IgD-negative memory B cell (primary cell): Measurements from ENCODE around the gene EHBP1L1. TPM values are rescaled to one million over a fixed set of nuclear protein-coding genes. Genes with fewer than 3 reads are reported as not detected.
A peak's percentile ranks its signal among the peaks of the same experiment; 100 is the strongest.

Source experiments
- H3K27ac Mint-ChIP-seq, 3 donors: one replicate each; pipeline ENCODE4 v1.8.0; 2020 to 2022; ENCODE audit warnings: mild to moderate bottlenecking in 3 of 3, mixed read lengths in 3 of 3, moderate library complexity in 1 of 3
- H3K27me3 Mint-ChIP-seq: one replicate; pipeline ENCODE4 v1.8.0; 2021; ENCODE audit warnings: mixed read lengths
- H3K36me3 Mint-ChIP-seq: one replicate; pipeline ENCODE4 v1.8.0; 2020; ENCODE audit warnings: mild to moderate bottlenecking, mixed read lengths
- H3K4me1 Mint-ChIP-seq, 3 donors: one replicate each; pipeline ENCODE4 v1.8.0; 2020 to 2022; ENCODE audit warnings: mixed read lengths in 3 of 3, mild to moderate bottlenecking in 1 of 3
- H3K4me3 Mint-ChIP-seq, 4 donors: one replicate each; pipeline ENCODE4 v1.8.0; 2020 to 2022; ENCODE audit warnings: mild to moderate bottlenecking in 4 of 4, mixed read lengths in 4 of 4, moderate library complexity in 3 of 4
- H3K9me3 Mint-ChIP-seq, 3 donors: one replicate each; pipeline ENCODE4 v1.8.0; 2020 to 2021; ENCODE audit warnings: mixed read lengths in 3 of 3, mild to moderate bottlenecking in 1 of 3
- polyA plus RNA-seq: library from polyadenylated mRNA; unstranded; fragments of 300-500 nt; fragmentation: Illumina TruSeq; gene quantifications from one replicate; pipeline ENCODE4 v1.2.3, GENCODE V29; 2021

EHBP1L1 gene
- polyA plus RNA-seq, 1 donor from 2014 or later: 16.1 TPM

DNA sequence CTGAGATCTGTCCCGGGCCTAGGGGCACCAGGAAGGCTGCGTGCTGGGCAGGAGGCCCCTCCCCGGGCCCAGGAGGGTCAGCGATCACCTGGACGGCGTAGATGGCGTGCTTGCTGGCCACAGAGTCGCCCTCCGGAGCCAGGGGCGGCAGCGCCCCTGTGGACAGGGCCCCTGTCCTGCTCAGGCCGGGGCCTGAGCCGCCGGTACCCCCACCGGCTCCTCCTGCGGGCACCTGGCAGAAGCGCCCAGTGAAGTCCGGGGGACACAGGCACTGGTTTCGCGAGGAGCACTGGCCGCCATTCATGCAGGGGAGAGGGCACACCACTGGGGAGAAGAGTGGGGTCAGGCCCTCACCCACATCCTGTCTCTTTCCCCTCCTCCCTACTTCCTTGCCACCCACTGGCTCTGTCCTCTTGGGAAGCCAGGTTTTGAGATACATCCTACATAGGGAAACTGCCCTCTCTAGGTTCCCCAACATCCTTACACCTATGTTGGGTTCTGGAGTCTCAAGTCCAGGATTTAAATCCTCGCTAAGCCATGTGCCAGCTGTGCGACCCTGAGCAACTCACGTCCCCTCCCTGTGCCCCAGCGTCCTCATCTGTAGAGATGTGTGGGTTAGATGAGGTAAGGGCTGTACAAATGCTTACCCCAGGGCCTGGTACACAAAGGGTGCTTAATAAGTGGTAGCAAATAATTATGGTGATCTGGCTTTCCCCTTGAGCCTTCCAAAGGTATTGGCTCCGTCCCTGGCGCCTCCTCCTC, 21.6 kb upstream of the EHBP1L1 start:
- Mint-ChIP-seq H3K27me3 (no peaks in the 10 kb centered on the region), H3K27ac (peak overlapping the region in 1 of 3 donors; percentile 38), H3K9me3 (no peaks in the 10 kb centered on the region), H3K36me3 (no peaks in the 10 kb centered on the region), H3K4me3 (peak overlapping the region in 3 of 4 donors; percentile 50 to 85 (median 76)), H3K4me1 (peaks cover 10 to 30% (median 22%) of the 10 kb centered on the region in 3 donors)

DNA sequence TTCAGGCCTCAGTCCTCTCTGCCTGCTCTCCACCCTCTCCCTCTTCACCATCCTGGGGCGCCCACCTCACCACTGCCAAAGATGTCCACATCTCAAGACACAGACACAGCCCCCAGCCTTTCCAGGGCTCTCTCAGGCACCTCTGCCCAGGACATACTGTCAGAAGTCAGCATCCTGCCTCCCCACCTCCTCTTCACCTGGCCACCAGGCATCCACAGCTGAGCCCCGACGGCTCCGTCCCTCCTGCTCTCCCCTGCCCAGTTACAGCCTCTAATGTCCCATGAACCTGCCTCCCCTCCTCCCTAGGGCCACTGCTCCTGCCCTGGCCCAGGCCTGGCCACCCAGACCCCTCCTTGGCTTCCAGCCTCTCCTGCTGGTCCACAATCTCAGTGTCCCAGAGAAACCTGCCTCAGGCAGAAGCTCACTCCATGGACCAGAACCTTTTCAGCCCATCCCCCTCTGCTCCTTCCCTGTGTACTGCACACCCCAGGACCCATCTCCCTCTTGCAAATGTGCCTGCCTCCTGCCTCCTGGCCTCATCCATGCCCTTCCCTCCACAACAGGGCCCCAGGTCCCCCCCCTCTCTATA, 20.9 kb upstream of the EHBP1L1 start:
- H3K36me3 Mint-ChIP-seq: no peaks in the 10 kb centered on the region
- peak overlapping the region; percentile 18 to 62 (median 59) for H3K27ac Mint-ChIP-seq
- no peaks in the 10 kb centered on the region for H3K9me3 Mint-ChIP-seq
- H3K4me1 Mint-ChIP-seq: peaks cover 10 to 30% (median 19%) of the 10 kb centered on the region in 3 donors
- H3K27me3 Mint-ChIP-seq: no peaks in the 10 kb centered on the region
- peak overlapping the region in 2 of 4 donors; percentile 26 to 76 for H3K4me3 Mint-ChIP-seq

DNA sequence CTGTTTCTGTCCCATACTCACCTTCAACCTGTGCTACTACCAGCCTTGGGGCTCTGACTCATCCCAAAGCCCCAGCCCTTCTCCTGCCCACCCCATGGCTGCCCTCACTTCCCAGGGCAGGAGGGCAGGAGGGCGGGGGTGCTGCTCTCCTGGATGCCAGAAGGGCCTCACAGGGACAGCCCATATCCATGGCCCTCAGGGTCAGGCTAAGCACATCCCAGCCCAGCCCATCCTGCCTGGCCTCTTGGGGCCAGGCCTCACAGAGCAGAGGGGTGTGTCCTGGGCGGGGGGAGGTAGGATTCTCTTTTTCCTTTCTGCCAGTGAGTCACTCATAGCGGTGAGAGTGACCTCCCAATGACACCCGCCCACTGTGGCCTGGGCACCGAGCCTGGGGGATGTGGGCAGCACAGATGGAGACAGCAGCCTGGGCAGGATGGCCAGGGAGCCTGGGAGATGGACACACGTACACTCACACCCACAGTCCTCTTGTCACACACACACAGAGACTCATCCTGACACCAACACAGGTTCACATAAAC, 20.1 kb upstream of the EHBP1L1 start:
- Mint-ChIP-seq H3K27me3 (no peaks in the 10 kb centered on the region), H3K27ac (peak overlapping the region in 1 of 3 donors; percentile 62), H3K4me1 (peaks cover 10 to 30% (median 20%) of the 10 kb centered on the region in 3 donors), H3K4me3 (peak overlapping the region in 2 of 4 donors; percentile 35 to 57), H3K36me3 (no peaks in the 10 kb centered on the region), H3K9me3 (no peaks in the 10 kb centered on the region)

DNA sequence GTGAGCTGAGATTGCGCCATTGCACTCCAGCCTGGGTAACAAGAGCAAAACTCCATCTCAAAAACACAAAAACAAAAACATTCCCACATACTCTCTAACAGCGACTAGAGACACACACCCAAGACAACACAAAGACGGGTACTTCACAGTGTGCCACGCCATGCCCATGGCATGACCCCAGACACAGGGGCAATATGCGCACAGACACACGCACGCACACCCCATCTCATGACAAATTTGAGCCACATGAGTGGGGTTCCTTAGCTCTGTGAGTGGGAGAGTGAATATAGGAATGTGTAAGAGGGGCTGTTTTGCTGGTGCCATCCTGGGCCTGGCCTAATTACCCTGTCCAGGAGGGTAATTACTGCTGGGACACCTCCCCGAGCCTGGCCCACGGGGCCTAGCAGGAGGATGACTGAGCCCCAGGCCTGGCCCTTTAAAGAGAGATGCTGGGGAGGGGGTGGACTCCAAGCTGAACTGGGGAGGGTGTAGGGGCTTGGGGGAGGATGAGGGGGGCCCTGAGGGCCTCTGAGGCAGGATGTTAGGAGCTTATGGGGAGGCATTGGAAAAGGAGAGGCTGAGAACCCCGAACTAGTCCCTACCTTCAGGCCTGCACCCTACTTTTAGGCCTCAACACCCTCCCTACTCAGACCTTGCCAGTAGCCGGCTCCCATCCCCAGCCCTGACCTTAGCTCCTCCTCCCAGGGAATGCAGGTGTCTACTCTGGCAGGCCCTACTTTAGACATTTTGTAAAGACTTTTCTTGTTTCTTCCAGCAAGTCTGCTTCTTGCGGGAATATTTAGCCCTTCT, 19.2 kb upstream of the EHBP1L1 start:
- no peaks in the 10 kb centered on the region for H3K9me3 Mint-ChIP-seq
- peaks cover 10 to 25% (median 17%) of the 10 kb centered on the region in 3 donors for H3K4me1 Mint-ChIP-seq
- H3K27ac Mint-ChIP-seq: peak overlapping the region; percentile 31 to 96 (median 46)
- H3K27me3 Mint-ChIP-seq: no peaks in the 10 kb centered on the region
- H3K36me3 Mint-ChIP-seq: no peaks in the 10 kb centered on the region
- H3K4me3 Mint-ChIP-seq: peak overlapping the region; percentile 70 to 80 (median 77)

DNA sequence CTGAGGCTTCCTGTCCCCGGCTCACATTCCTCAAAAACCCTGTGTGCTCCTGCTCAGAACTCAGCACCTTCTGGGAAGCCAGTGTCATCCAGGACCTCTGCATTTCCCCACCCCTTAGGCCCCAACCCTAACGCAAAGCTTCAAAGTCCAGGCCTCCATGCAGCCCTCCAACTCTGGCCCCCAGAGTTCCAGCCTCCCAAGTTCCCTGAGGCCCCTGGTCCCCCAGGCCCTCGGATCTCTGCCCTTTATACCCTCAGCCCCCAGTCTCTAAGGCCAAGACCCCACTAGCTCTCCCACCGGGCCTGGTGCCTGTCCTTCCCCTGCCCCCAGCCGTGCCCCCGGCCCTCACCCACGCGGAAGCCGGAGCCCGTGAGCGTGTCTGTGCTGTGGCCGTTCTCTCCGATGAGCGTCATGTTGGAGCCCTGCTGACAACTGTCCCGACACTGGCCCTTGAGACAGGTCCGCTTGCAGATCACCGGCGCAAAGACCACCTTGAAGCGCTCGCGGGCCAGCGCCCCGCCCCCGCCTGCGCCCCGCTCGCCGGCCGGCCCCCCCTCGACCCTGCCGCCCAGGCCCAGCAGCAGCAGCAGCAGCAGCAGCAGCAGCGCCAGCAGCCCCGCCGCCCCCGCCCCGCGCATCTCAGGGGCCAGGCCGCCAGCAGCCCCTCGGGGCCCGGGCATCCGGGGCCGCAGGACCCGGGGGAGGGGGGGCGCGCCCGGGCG, 18.4 kb upstream of the EHBP1L1 start:
- H3K4me1 Mint-ChIP-seq: peaks cover 2 to 17% (median 9%) of the 10 kb centered on the region in 3 donors
- peak overlapping the region; percentile 70 to 80 (median 77) for H3K4me3 Mint-ChIP-seq
- no peaks in the 10 kb centered on the region for H3K36me3 Mint-ChIP-seq
- H3K27me3 Mint-ChIP-seq: no peaks in the 10 kb centered on the region
- H3K9me3 Mint-ChIP-seq: no peaks in the 10 kb centered on the region
- H3K27ac Mint-ChIP-seq: peak overlapping the region in 2 of 3 donors; percentile 31 to 96

DNA sequence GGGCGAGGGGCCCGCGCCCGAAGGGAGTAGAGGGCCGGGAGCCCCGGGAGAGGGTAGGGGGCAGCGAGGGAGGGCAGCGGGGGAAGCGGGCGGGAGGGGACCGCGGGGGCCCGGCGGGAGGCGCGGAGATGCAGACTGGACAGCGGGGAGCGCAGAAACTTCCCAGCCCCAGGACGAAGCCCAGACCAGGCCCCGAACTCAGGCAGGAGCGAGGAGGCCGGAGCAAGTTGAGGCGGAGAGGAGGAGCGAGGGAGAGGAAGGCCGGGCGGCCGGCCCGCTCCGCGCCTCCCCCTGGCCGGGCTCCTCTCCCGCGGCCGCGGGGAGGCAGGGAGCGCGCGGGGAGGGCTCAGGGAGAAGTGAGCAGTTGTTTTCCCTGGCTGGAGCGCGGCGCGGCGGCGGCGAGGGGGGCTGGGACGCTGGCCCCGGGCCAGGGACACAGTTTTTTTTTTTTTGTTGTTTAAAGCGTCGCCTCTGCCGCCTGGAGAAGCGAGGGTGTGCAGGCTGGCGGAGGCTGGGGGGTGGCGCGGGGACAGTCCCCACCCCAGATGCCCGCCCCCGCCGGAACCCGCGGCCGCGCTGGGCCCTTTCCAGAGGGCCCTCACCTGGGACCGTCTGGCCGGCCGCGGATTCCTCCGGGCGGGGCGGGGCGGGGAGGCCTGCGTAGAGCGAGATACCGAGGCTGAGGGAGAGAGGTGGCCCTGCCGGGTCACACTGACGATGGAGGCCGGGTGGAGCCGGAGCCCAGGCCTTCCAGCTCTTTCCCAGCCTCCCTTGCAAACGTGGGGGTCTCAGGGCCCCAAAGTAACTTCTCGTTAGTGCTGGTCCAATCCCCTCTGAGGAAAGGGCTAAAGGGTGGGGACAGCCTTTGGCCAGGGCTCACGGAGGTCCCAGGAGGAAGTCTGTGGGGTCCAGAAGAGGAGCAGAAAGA, 17.6 kb upstream of the EHBP1L1 start, which contains the start of gene LTBP3:
Gene LTBP3 (minus strand): TSS at position 358 of the 928 bp plus-strand sequence. CDS start 400 bp downstream, outside the sequence.
- Mint-ChIP-seq H3K27ac (peak within 1 kb of the TSS in 2 of 3 donors; percentile 31 to 96), H3K36me3 (no peaks in the 10 kb centered on the region), H3K4me1 (peaks cover 0 to 17% (median 8%) of the 10 kb centered on the region in 3 donors), H3K27me3 (no peaks in the 10 kb centered on the region), H3K4me3 (peak within 1 kb of the TSS; percentile 76 to 81 (median 79)), H3K9me3 (no peaks in the 10 kb centered on the region)

DNA sequence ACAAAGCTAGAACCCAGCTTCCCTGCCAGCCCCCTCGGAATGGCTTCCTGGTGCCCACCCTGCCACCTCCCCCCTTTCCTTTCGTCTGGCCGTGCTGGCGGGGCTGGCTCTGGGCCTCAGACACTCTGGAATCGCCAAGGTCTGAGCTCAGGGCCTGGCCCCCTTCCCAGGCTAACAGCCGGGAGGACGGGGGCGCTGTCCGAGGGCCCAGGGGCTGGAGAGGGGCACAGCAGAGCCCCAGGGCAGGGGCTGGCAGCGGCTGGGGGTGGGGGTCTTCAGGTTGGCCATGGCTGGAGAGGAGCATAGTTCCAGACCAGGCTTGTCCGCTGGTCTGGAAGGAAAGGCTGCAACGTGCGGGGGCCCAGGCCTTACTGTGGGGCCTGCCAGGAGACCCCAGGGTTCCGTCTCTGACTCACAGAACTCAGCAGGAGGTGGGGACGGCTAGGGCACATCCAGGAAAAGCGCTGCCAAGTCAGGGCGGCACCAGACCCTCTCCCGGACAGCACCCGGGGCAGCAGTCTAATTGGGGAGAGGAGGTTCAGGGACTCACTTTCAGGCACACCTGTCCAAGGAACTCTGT, 16.8 kb upstream of the EHBP1L1 start:
- H3K4me1 Mint-ChIP-seq: peaks cover 0 to 17% (median 8%) of the 10 kb centered on the region in 3 donors
- H3K27ac Mint-ChIP-seq: peak overlapping the region in 1 of 3 donors; percentile 57

DNA sequence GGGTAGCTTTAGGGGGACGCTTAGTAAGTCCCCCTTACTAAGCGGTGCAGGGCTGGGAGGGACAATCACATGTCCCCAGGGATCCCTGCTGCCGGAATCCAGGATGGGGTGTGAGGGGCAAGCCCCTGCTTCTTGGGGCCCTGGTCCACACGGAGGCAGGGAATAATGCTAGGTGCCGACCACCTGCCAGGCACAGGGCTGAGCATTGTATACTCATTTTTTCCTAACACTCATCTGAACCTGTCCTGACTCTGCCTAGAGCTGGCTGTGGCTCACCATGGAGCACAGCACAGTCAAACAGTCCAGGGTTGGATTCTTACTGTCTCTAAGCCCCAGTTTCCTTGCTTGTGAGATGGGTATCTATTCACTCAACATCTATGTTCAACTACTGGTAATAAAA, 16.3 kb upstream of the EHBP1L1 start:
- Mint-ChIP-seq H3K4me1 (peaks cover 0 to 14% (median 7%) of the 10 kb centered on the region in 3 donors), H3K4me3 (peak overlapping the region in 1 of 4 donors; percentile 72), H3K27me3 (no peaks in the 10 kb centered on the region), H3K27ac (peak overlapping the region in 1 of 3 donors; percentile 57), H3K9me3 (no peaks in the 10 kb centered on the region), H3K36me3 (no peaks in the 10 kb centered on the region)

More for the DNA sequence above, 16.8 kb upstream of the EHBP1L1 start:
- Mint-ChIP-seq H3K4me3 (peak overlapping the region in 3 of 4 donors; percentile 70 to 81 (median 72)), H3K27me3 (no peaks in the 10 kb centered on the region), H3K9me3 (no peaks in the 10 kb centered on the region), H3K36me3 (no peaks in the 10 kb centered on the region)

DNA sequence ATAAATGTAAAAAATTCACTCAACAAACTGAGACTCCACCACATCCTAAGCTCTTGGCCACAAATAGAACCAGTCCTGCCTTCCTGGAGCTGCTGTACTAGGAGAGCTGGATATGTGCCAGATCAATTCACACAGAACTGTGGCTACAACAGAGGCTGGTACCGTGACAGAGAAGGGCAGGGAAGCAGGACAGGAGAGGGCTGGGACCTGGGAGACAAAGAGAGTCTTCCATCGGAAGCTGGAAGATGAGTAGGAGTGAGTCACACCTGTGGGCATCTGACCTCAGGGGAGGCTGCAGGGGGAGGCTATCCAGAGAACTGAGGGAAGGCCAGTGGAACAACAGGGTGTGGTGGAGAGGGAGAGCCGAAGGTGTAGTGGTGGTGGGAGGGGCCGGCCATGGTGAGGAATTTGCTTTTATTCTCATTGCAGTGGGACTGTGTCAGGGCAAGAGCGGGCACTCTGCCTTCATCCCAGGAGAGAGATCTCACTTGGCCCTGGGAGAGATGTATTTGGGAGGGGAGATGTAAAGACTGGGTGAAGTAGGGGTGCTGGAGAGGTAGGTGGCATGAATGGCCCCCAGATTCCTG, 15.8 kb upstream of the EHBP1L1 start:
- peak overlapping the region in 1 of 4 donors; percentile 55 for H3K4me3 Mint-ChIP-seq
- H3K4me1 Mint-ChIP-seq: peaks cover 0 to 11% (median 4%) of the 10 kb centered on the region in 3 donors
- H3K36me3 Mint-ChIP-seq: no peaks in the 10 kb centered on the region
- H3K27ac Mint-ChIP-seq: peak overlapping the region in 1 of 3 donors; percentile 57
- no peaks in the 10 kb centered on the region for H3K27me3 Mint-ChIP-seq
- H3K9me3 Mint-ChIP-seq: no peaks in the 10 kb centered on the region

DNA sequence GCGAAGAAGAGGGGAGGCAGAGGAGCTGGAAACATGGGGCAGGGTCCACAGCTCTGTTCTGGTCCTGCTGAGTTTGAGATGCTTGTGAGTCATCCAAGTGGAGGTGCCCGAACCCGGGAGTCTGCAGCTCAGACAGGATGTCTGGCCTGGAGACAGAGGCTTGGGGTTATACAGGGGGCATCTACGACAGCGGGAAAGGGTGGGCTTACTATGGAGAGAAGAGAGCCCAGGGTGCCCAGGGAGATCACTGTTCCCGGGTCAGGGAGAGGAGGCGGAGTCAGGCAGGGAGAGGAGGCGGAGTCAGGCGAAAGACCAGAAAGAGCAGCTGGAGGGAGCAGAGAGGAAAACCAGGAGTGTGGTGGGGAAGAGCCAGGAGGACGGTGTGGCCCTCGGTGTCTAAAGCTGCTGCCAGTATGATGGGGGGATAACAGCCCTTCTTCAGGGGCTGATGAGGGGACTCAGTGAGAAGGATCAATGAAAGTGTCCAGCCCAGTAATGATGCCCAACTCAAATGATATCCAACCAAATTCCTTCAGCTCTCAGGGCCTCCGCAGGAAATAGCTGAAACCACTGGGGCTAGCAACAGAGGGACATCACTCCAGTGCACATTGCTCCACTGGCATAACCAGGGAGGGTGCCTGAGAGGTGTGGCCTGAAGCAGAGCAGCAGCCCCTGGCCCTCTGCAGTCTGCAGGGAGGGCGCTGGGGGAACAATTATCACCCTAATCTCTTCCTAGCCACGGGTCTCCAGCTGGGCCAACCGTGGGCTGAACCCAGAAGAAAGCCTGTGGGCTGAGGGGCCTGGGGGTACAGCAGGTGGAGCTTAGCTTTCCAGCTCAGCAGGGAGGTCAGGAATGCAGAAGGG, 15.1 kb upstream of the EHBP1L1 start:
- Mint-ChIP-seq H3K9me3 (no peaks in the 10 kb centered on the region), H3K27ac (peak overlapping the region in 1 of 3 donors; percentile 64), H3K4me3 (peak overlapping the region in 2 of 4 donors; percentile 41 to 55), H3K36me3 (no peaks in the 10 kb centered on the region), H3K27me3 (no peaks in the 10 kb centered on the region), H3K4me1 (peaks cover 3 to 17% (median 4%) of the 10 kb centered on the region in 3 donors)

DNA sequence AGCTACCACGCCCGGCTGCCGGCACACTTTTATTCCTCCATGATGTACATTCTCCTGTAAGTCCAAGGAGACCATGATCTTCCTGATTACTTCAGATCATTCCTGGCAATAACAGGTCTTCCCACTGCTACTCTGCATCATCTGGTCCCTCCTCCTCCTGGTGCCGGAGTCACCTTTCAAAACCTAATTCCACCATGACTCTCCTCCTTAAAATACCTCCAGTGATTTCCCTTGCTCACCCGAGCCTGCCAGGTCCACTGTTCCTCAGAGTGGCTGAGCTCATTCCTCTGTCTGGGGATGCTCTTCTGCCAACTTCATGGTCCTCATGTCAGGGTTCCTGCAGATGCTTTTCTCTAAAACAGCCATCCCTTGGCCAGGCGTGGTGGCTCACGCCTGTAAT, 13.8 kb upstream of the EHBP1L1 start:
- H3K27ac Mint-ChIP-seq: peak overlapping the region in 2 of 3 donors; percentile 59 to 64
- no peaks in the 10 kb centered on the region for H3K9me3 Mint-ChIP-seq
- H3K4me1 Mint-ChIP-seq: peaks cover 4 to 18% (median 7%) of the 10 kb centered on the region in 3 donors
- H3K27me3 Mint-ChIP-seq: no peaks in the 10 kb centered on the region
- no peak overlapping the region for H3K4me3 Mint-ChIP-seq
- H3K36me3 Mint-ChIP-seq: no peaks in the 10 kb centered on the region

DNA sequence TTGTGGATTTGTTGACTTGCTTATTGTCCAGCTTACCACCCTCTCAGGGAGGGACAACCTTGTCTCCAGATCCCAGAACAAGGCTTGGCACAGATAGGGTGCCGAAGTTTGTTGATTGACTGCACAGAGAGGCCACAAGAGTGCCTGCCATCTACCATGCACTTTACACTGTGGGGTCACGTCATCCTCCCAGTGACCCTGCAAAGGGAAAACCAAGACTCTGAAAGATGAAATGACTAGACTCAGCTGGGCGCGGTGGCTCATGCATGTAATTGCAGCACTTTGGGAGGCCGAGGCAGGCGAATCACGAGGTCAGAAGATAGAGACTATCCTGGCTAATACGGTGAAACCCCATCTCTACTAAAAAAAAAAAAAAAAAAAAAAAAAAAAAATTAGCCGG, 13.1 kb upstream of the EHBP1L1 start:
- H3K9me3 Mint-ChIP-seq: no peaks in the 10 kb centered on the region
- H3K27ac Mint-ChIP-seq: peak overlapping the region in 1 of 3 donors; percentile 39
- H3K36me3 Mint-ChIP-seq: no peaks in the 10 kb centered on the region
- H3K27me3 Mint-ChIP-seq: no peaks in the 10 kb centered on the region
- peaks cover 4 to 17% (median 7%) of the 10 kb centered on the region in 3 donors for H3K4me1 Mint-ChIP-seq
- peak overlapping the region in 1 of 4 donors; percentile 61 for H3K4me3 Mint-ChIP-seq
